PC-9 (cell line): ENCODE measurements around the gene CFAP74. TPM values are rescaled to one million over a fixed set of nuclear protein-coding genes. Genes with fewer than 3 reads are reported as not detected.
"Not testable (repeated sequence)": the region's sequence is repeated elsewhere in the genome, so short reads cannot be mapped to it uniquely, and the experiment has no call there.

Experiments
- BruUV-seq: library from RNA; stranded (reverse); fragments of 400-500 nt; replicated peaks from 2 replicates; lab custom pipeline; 2021; lab: Mats Ljungman, UMichigan
- CTCF ChIA-PET: fragments of 300-600 bp; sonication (Branson Sonifier 250); formaldehyde crosslinking; loops from one replicate; lab custom pipeline; 2022; ENCODE audit warnings: antibody characterized with exemption; lab: Charles Lee
- POLR2A ChIA-PET: fragments of 300-600 bp; sonication (Branson Sonifier 250); formaldehyde crosslinking; loops from one replicate; lab custom pipeline; 2022; ENCODE audit warnings: antibody characterized with exemption; ENCODE audit not compliant: unreplicated experiment; lab: Charles Lee
- DNase-seq, 2 experiments: peaks; one replicate each; pipeline versions ENCODE4 v3.0.0 to v3.0.0-alpha.2; 2015 to 2022; ENCODE audit warnings: mixed read lengths in 1 of 2
- H2AFZ ChIP-seq: fragments of 200-600 bp; sonication (generic); 2 replicates; pipeline ENCODE4 v1.8.1; 2017; ENCODE audit warnings: antibody characterized with exemption
- H3F3A ChIP-seq: fragments of 200-600 bp; sonication (generic); 2 replicates; pipeline ENCODE4 v1.8.1; 2017; ENCODE audit warnings: antibody characterized with exemption, mild to moderate bottlenecking, low read depth; ENCODE audit not compliant: insufficient read depth
- H3K27ac ChIP-seq: fragments of 200-600 bp; sonication (generic); 2 replicates; pipeline ENCODE4 v1.6.1; 2016; ENCODE audit warnings: mixed run types
- H3K27me3 ChIP-seq: fragments of 200-600 bp; sonication (generic); 2 replicates; pipeline ENCODE4 v1.6.1; 2016; ENCODE audit warnings: low read depth, mixed run types; ENCODE audit not compliant: insufficient read depth
- H3K36me3 ChIP-seq: fragments of 200-600 bp; sonication (generic); 2 replicates; pipeline ENCODE4 v1.6.1; 2016; ENCODE audit warnings: low read depth, mixed run types
- H3K4me1 ChIP-seq: fragments of 200-600 bp; sonication (generic); replicated peaks from 2 replicates; pipeline ENCODE4 v1.6.1; 2016; ENCODE audit warnings: mixed run types; ENCODE audit not compliant: insufficient read depth
- H3K4me2 ChIP-seq: fragments of 200-600 bp; sonication (generic); 2 replicates; pipeline ENCODE4 v1.6.1; 2017; ENCODE audit warnings: mixed run types
- H3K4me3 ChIP-seq: fragments of 200-600 bp; sonication (generic); 2 replicates; pipeline ENCODE4 v1.6.1; 2016; ENCODE audit warnings: mixed run types
- H3K79me2 ChIP-seq: fragments of 200-600 bp; sonication (generic); 2 replicates; pipeline ENCODE4 v1.6.1; 2017; ENCODE audit warnings: low read depth, mixed run types
- H3K9me2 ChIP-seq: fragments of 200-600 bp; sonication (generic); 2 replicates; pipeline ENCODE4 v1.8.1; 2017; ENCODE audit warnings: mild to moderate bottlenecking; ENCODE audit not compliant: insufficient read depth
- H3K9me3 ChIP-seq: fragments of 200-600 bp; sonication (generic); 2 replicates; pipeline ENCODE4 v1.8.1; 2016; ENCODE audit warnings: low read depth; ENCODE audit not compliant: insufficient read depth
- H4K20me1 ChIP-seq: fragments of 200-600 bp; sonication (generic); 2 replicates; pipeline ENCODE4 v1.8.1; 2017; ENCODE audit not compliant: insufficient read depth
- CTCF ChIP-seq: fragments of 200-600 bp; sonication (generic); conservative IDR thresholded peaks from 2 replicates; pipeline ENCODE4 v1.6.1; 2017; ENCODE audit warnings: mixed run types, antibody characterized with exemption, mild to moderate bottlenecking, moderate library complexity
- EZH2 ChIP-seq: fragments of 200-600 bp; sonication (generic); IDR thresholded peaks from 2 replicates; pipeline ENCODE4 v1.8.0; 2017; ENCODE audit warnings: antibody characterized with exemption, low read depth
- intact Hi-C: fragments of 100-400 bp; cut with micrococcal nuclease; formaldehyde crosslinking; loops from one replicate; pipeline ENCODE4 v1.10.0; 2022; ENCODE audit not compliant: unreplicated experiment
- total RNA-seq: library from RNA; stranded (reverse); gene quantifications from 2 replicates; pipeline ENCODE4 v1.2.3, GENCODE V29; 2021

Gene CFAP74
- total RNA-seq, 1 experiment from 2014 or later: 2.8 TPM

- no peaks in the 10 kb centered on the region for H3K36me3 ChIP-seq
- no peak for DNase-seq
- H3K9me3 ChIP-seq: no peaks in the 10 kb centered on the region
- H3F3A ChIP-seq: no peaks in the 10 kb centered on the region
- no peaks in the 10 kb centered on the region for H3K79me2 ChIP-seq
- POLR2A ChIA-PET: no interaction called here
- H4K20me1 ChIP-seq: no peaks in the 10 kb centered on the region
- no peak for TF ChIP-seq EZH2
- TF ChIP-seq CTCF: no peak
- intact Hi-C loops: no loop called here
- H2AFZ ChIP-seq: no peak overlapping the region
- no peak overlapping the region for H3K4me3 ChIP-seq
- no peaks in the 10 kb centered on the region for H3K9me2 ChIP-seq
- CTCF ChIA-PET: no interaction called here
- H3K27ac ChIP-seq: no peak overlapping the region
- H3K4me2 ChIP-seq: no peak overlapping the region
- no TSS peak for BruUV-seq
- H3K27me3 ChIP-seq: peaks cover 18% of the 10 kb centered on the region
- H3K4me1 ChIP-seq: no peaks in the 10 kb centered on the region
These were observed 23.0 kb downstream of the CFAP74 start for GRCh38 chr1:1980467-1981141.

GRCh38 chr1:1979482-1980165 lies 24.0 kb downstream of the CFAP74 start:
- no peak for DNase-seq
- no peaks in the 10 kb centered on the region for H3K4me1 ChIP-seq
- no peaks in the 10 kb centered on the region for H3K9me2 ChIP-seq
- TF ChIP-seq CTCF: no peak
- TF ChIP-seq EZH2: no peak
- H3K79me2 ChIP-seq: no peaks in the 10 kb centered on the region
- H3K4me2 ChIP-seq: no peak overlapping the region
- ChIA-PET CTCF (no interaction called here), POLR2A (no interaction called here)
- H3K4me3 ChIP-seq: no peak overlapping the region
- H3F3A ChIP-seq: no peaks in the 10 kb centered on the region
- H3K36me3 ChIP-seq: no peaks in the 10 kb centered on the region
- H3K9me3 ChIP-seq: no peaks in the 10 kb centered on the region
- no peak overlapping the region for H3K27ac ChIP-seq
- H3K27me3 ChIP-seq: peaks cover 28% of the 10 kb centered on the region
- H4K20me1 ChIP-seq: no peaks in the 10 kb centered on the region
- no TSS peak for BruUV-seq
- intact Hi-C loops: no loop called here
- H2AFZ ChIP-seq: no peak overlapping the region

GRCh38 chr1:1978690-1979481 lies 24.7 kb downstream of the CFAP74 start:
- intact Hi-C loops, POLR2A ChIA-PET: not testable (repeated sequence)

More at GRCh38 chr1:1978690-1979481, 24.7 kb downstream of the CFAP74 start:
- not testable (repeated sequence) for H3K4me1 ChIP-seq, BruUV-seq, DNase-seq, H3K4me3 ChIP-seq, H3F3A ChIP-seq, H3K27ac ChIP-seq, H3K36me3 ChIP-seq, H3K9me3 ChIP-seq, H4K20me1 ChIP-seq, H3K4me2 ChIP-seq, H3K9me2 ChIP-seq, H2AFZ ChIP-seq, H3K79me2 ChIP-seq
- H3K27me3 ChIP-seq: peaks cover 35% of the 10 kb centered on the region
- CTCF ChIA-PET: interaction anchor here (0.6 kb wide), 1 partner anchor 171 kb away, joined by 4 read pairs; no protein-coding TSS in a partner anchor
